Ishikawa (cell line): ENCODE results near the gene TMEM92.

Experiments used
- CEBPB ChIP-seq: IDR thresholded peaks from 2 replicates; pipeline ENCODE4 v1.6.1; 2012
- EP300 ChIP-seq: IDR thresholded peaks from 2 replicates; pipeline ENCODE4 v1.6.1; 2012; ENCODE audit warnings: borderline replicate concordance
- RAD21 ChIP-seq: IDR thresholded peaks from 2 replicates; pipeline ENCODE4 v1.6.1; 2012; ENCODE audit warnings: low read depth
- TAF1 ChIP-seq: IDR thresholded peaks from 2 replicates; pipeline ENCODE4 v1.6.1; 2012; ENCODE audit warnings: low read depth, mild to moderate bottlenecking
- TCF12 ChIP-seq: IDR thresholded peaks from 2 replicates; pipeline ENCODE4 v1.6.1; 2012; ENCODE audit warnings: low read depth
- ZBTB7A ChIP-seq: IDR thresholded peaks from 2 replicates; pipeline ENCODE4 v1.6.1; 2012; ENCODE audit warnings: low read depth

DNA sequence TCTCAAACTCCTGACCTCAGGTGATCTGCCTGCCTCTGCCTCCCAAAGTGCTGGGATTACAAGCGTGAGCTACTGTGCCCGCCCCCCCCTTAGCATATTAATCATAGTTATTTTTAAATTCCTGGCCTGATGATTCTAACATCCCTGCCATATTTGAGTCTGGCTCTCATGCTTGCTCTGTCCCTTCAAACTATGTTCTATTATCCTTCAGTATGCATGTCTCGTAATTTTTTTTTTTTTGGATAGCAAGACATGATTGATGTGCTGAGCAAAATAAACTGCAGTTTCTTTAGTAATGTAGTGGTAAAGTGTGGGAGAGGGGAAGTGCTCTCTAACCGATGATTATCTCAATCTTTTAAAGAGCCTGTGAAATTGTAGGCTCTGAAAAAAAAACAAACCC lies 34.3 kb upstream of the TMEM92 start:
- TF ChIP-seq TAF1: no peak
- TF ChIP-seq EP300: no peak
- no peak for TF ChIP-seq RAD21
- no peak for TF ChIP-seq CEBPB
- TF ChIP-seq TCF12: no peak
- no peak for TF ChIP-seq ZBTB7A
